Neutrophil (primary cell): Measurements from ENCODE around the gene TMEM132D.

Experiments used
- H3K27ac ChIP-seq: fragments of 200-600 bp; sonication (generic); 2 replicates; pipeline ENCODE4 v1.5.1; 2016; ENCODE audit warnings: mild to moderate bottlenecking, moderate library complexity
- H3K27me3 ChIP-seq: fragments of 200-600 bp; sonication (generic); 2 replicates; pipeline ENCODE4 v1.6.0; 2016; ENCODE audit warnings: mild to moderate bottlenecking
- H3K36me3 ChIP-seq: fragments of 200-600 bp; sonication (generic); 2 replicates; pipeline ENCODE4 v1.5.1; 2017
- H3K4me1 ChIP-seq, 2 experiments: fragments of 200-600 bp in 1 of 2; sonication (generic) in 1 of 2; 1 replicate in 1 of 2; 2 replicates in 1 of 2; pipeline versions ENCODE4 v1.5.1 to v1.6.1; 2013 to 2016; ENCODE audit warnings: low read depth in 1 of 2, low read length in 1 of 2, mild to moderate bottlenecking in 1 of 2, moderate library complexity in 1 of 2; ENCODE audit not compliant: control insufficient read depth in 1 of 2, insufficient read depth in 1 of 2
- H3K4me3 ChIP-seq, 2 experiments: fragments of 200-600 bp in 1 of 2; sonication (generic) in 1 of 2; 1 replicate in 1 of 2; 2 replicates in 1 of 2; pipeline ENCODE4 v1.5.1; 2013 to 2016; ENCODE audit warnings: low read depth in 1 of 2, low read length in 1 of 2, mild to moderate bottlenecking in 1 of 2, moderate library complexity in 1 of 2
- H3K9me3 ChIP-seq: fragments of 200-600 bp; sonication (generic); 2 replicates; pipeline ENCODE4 v1.5.1; 2016
- CTCF ChIP-seq: fragments of 200-600 bp; sonication (generic); IDR thresholded peaks from 2 replicates; pipeline ENCODE4 v1.5.1; 2016; ENCODE audit warnings: antibody characterized with exemption

The TMEM132D gene

GRCh38 chr12:129825316-129825715 is 78.5 kb downstream of the TMEM132D start:
- H3K4me1 ChIP-seq: no peaks in the 10 kb centered on the region
- H3K9me3 ChIP-seq: no peaks in the 10 kb centered on the region
- TF ChIP-seq CTCF: no peak
- no peaks in the 10 kb centered on the region for H3K27me3 ChIP-seq
- no peak overlapping the region for H3K27ac ChIP-seq
- no peaks in the 10 kb centered on the region for H3K36me3 ChIP-seq
- H3K4me3 ChIP-seq: no peak overlapping the region

- no peaks in the 10 kb centered on the region for H3K4me1 ChIP-seq
- H3K36me3 ChIP-seq: no peaks in the 10 kb centered on the region
- no peaks in the 10 kb centered on the region for H3K27me3 ChIP-seq
- H3K27ac ChIP-seq: no peak overlapping the region
- no peak overlapping the region for H3K4me3 ChIP-seq
- H3K9me3 ChIP-seq: no peaks in the 10 kb centered on the region
- TF ChIP-seq CTCF: no peak
These were observed 81.9 kb downstream of the TMEM132D start for GRCh38 chr12:129821964-129822363.

- H3K27me3 ChIP-seq: no peaks in the 10 kb centered on the region
- no peak for TF ChIP-seq CTCF
These were observed 84.4 kb downstream of the TMEM132D start for GRCh38 chr12:129819391-129819790.

GRCh38 chr12:129815846-129816245 is 88.0 kb downstream of the TMEM132D start:
- no peak overlapping the region for H3K27ac ChIP-seq
- no peaks in the 10 kb centered on the region for H3K36me3 ChIP-seq
- no peak overlapping the region for H3K4me3 ChIP-seq
- no peaks in the 10 kb centered on the region for H3K27me3 ChIP-seq
- H3K9me3 ChIP-seq: no peaks in the 10 kb centered on the region
- no peaks in the 10 kb centered on the region for H3K4me1 ChIP-seq
- TF ChIP-seq CTCF: no peak

More at GRCh38 chr12:129819391-129819790, 84.4 kb downstream of the TMEM132D start:
- H3K4me3 ChIP-seq: no peak overlapping the region
- no peaks in the 10 kb centered on the region for H3K4me1 ChIP-seq
- H3K27ac ChIP-seq: no peak overlapping the region
- H3K9me3 ChIP-seq: no peaks in the 10 kb centered on the region
- H3K36me3 ChIP-seq: no peaks in the 10 kb centered on the region

GRCh38 chr12:129811963-129812362 is 91.9 kb downstream of the TMEM132D start:
- no peak for TF ChIP-seq CTCF
- Histone ChIP-seq H3K27ac (no peak overlapping the region), H3K36me3 (no peaks in the 10 kb centered on the region), H3K4me3 (no peak overlapping the region), H3K9me3 (no peaks in the 10 kb centered on the region), H3K27me3 (no peaks in the 10 kb centered on the region), H3K4me1 (no peaks in the 10 kb centered on the region)

GRCh38 chr12:129807136-129807535 is 96.7 kb downstream of the TMEM132D start:
- Histone ChIP-seq H3K9me3 (no peaks in the 10 kb centered on the region), H3K27ac (no peak overlapping the region)

More at GRCh38 chr12:129807136-129807535, 96.7 kb downstream of the TMEM132D start:
- Histone ChIP-seq H3K4me3 (no peak overlapping the region), H3K36me3 (no peaks in the 10 kb centered on the region), H3K4me1 (no peaks in the 10 kb centered on the region), H3K27me3 (no peaks in the 10 kb centered on the region)
- no peak for TF ChIP-seq CTCF
